GM12875 (cell line): Measurements from ENCODE around the gene ACER2.

ENCODE experiments used
- H3K4me3 ChIP-seq: one replicate; pipeline ENCODE4 v1.5.1; 2011; ENCODE audit warnings: low read depth, low read length, control low read depth
- CTCF ChIP-seq: IDR thresholded peaks from 2 replicates; pipeline ENCODE4 v1.5.1; 2011; ENCODE audit warnings: low read depth, mild to moderate bottlenecking, control low read depth, inconsistent platforms, low read length, moderate library complexity, borderline replicate concordance; ENCODE audit not compliant: insufficient read depth

Gene ACER2

GRCh38 chr9:19492775-19493173 lies 84.0 kb downstream of the ACER2 start:
- no peak for TF ChIP-seq CTCF

GRCh38 chr9:19493174-19493811 lies 84.5 kb downstream of the ACER2 start:
- H3K4me3 ChIP-seq: no peak overlapping the region
- peak; percentile 66; the same call in 1 of the 2 replicates for TF ChIP-seq CTCF

More at GRCh38 chr9:19492775-19493173, 84.0 kb downstream of the ACER2 start:
- no peak overlapping the region for H3K4me3 ChIP-seq

- no peak for TF ChIP-seq CTCF
- H3K4me3 ChIP-seq: no peak overlapping the region
Observed at GRCh38 chr9:19493876-19494275, 85.1 kb downstream of the ACER2 start.

GRCh38 chr9:19495186-19496028 lies 86.6 kb downstream of the ACER2 start:
- TF ChIP-seq CTCF: no peak
- no peak overlapping the region for H3K4me3 ChIP-seq

- TF ChIP-seq CTCF: no peak
- no peak overlapping the region for H3K4me3 ChIP-seq
Observed at GRCh38 chr9:19496321-19497050, 87.7 kb downstream of the ACER2 start.

- TF ChIP-seq CTCF: no peak
- no peak overlapping the region for H3K4me3 ChIP-seq
Observed at GRCh38 chr9:19497276-19497675, 88.5 kb downstream of the ACER2 start.
